ENCODE measurements around the gene MKKS. TPM values are rescaled to one million over a fixed set of nuclear protein-coding genes. Genes with fewer than 3 reads are reported as not detected.
A peak's percentile ranks its signal among the peaks of the same experiment; 100 is the strongest.

Gene MKKS
- polyA plus RNA-seq, 1 donor (not counting 4 experiments of a cell fraction or from before 2014, with no cell fraction given), result 24.8 TPM

GRCh38 chr20:10390709-10391108 is 43.3 kb downstream of the MKKS start:
- Histone ChIP-seq H3K4me1 (ENCODE audit: control insufficient read depth, extremely low read depth, insufficient read depth, low read length) (peaks cover 6% of the 10 kb centered on the region), H3K9me3 (ENCODE audit: control insufficient read depth, low read depth, low read length) (no peaks in the 10 kb centered on the region), H3K27me3 (ENCODE audit: control insufficient read depth, extremely low read depth, insufficient read depth, low read length) (no peaks in the 10 kb centered on the region), H3K9ac (ENCODE audit: control insufficient read depth, extremely low read depth, insufficient read depth, low read length) (no peak overlapping the region), H4K20me1 (ENCODE audit: control insufficient read depth, extremely low read depth, insufficient read depth, low read length) (no peaks in the 10 kb centered on the region), H3K9me1 (ENCODE audit: control insufficient read depth, extremely low read depth, insufficient read depth, low read length) (no peaks in the 10 kb centered on the region), H3K79me2 (ENCODE audit: control insufficient read depth, insufficient read depth, low read length) (no peaks in the 10 kb centered on the region), H3K27ac (ENCODE audit: control insufficient read depth, insufficient read depth, low read length) (no peak overlapping the region), H3K4me3 (ENCODE audit: control insufficient read depth in 2 of 3, extremely low read depth in 1 of 3, insufficient read depth in 2 of 3, low read depth in 1 of 3, low read length in 3 of 3) (no peak overlapping the region), H3K4me2 (ENCODE audit: control insufficient read depth, extremely low read depth, insufficient read depth, low read depth, low read length) (no peak overlapping the region), H2AFZ (ENCODE audit: control insufficient read depth, low read length) (no peak overlapping the region), H3K36me3 (ENCODE audit: control insufficient read depth in 2 of 2, extremely low read depth in 1 of 2, insufficient read depth in 2 of 2, low read length in 2 of 2) (no peaks in the 10 kb centered on the region)
- DNase-seq (ENCODE audit: low read depth, low spot score) (no peak), FAIRE-seq (no peak)
- dilution Hi-C loops (cut with MboI; ENCODE audit: extremely low pct_ligation_motif_present, low sequenced_read_pairs), result no loop called here
- TF ChIP-seq, protein P1, sequence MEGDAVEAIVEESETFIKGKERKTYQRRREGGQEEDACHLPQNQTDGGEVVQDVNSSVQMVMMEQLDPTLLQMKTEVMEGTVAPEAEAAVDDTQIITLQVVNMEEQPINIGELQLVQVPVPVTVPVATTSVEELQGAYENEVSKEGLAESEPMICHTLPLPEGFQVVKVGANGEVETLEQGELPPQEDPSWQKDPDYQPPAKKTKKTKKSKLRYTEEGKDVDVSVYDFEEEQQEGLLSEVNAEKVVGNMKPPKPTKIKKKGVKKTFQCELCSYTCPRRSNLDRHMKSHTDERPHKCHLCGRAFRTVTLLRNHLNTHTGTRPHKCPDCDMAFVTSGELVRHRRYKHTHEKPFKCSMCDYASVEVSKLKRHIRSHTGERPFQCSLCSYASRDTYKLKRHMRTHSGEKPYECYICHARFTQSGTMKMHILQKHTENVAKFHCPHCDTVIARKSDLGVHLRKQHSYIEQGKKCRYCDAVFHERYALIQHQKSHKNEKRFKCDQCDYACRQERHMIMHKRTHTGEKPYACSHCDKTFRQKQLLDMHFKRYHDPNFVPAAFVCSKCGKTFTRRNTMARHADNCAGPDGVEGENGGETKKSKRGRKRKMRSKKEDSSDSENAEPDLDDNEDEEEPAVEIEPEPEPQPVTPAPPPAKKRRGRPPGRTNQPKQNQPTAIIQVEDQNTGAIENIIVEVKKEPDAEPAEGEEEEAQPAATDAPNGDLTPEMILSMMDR (optimal IDR thresholded peaks at IDR 0.05 in 1 of 3, IDR thresholded peaks at IDR 0.05 in 1 of 3, conservative IDR thresholded peaks at IDR 0.05 in 1 of 3; ENCODE audit: extremely low read depth in 1 of 3, insufficient read depth in 2 of 3, low read length in 3 of 3), result no peak
- TF ChIP-seq EZH2 (IDR thresholded peaks at IDR 0.05; ENCODE audit: low read length), result no peak

DNA sequence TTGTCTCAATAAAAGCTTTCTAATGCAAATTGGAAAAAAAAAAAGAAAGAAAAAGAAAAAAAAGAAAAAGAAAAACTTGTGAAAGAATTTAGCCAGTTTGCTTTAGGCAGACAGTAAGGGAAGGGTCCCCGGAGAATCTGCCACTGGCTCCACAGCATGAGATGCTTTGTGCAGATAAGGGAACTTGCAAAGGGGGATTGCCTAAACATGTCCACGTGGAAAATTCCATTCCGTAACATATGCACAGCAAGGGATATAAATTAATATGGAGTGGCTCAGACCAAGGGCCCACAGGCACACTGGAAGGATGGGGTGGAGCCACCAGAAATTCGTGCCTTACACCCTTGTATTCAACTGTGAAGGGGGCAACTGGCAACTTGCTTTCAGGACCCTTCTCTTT is 45.4 kb downstream of the MKKS start:
- no peak for FAIRE-seq
- no peaks in the 10 kb centered on the region for H3K9me1 ChIP-seq (ENCODE audit: control insufficient read depth, extremely low read depth, insufficient read depth, low read length)
- no peaks in the 10 kb centered on the region for H4K20me1 ChIP-seq (ENCODE audit: control insufficient read depth, extremely low read depth, insufficient read depth, low read length)
- no peak overlapping the region for H3K27ac ChIP-seq (ENCODE audit: control insufficient read depth, insufficient read depth, low read length)
- peak overlapping the region; percentile 60 for H2AFZ ChIP-seq (ENCODE audit: control insufficient read depth, low read length)
- no peak for DNase-seq (ENCODE audit: low read depth, low spot score)
- no peaks in the 10 kb centered on the region for H3K9me3 ChIP-seq (ENCODE audit: control insufficient read depth, low read depth, low read length)
- dilution Hi-C loops (cut with MboI; ENCODE audit: extremely low pct_ligation_motif_present, low sequenced_read_pairs), result no loop called here
- H3K79me2 ChIP-seq (ENCODE audit: control insufficient read depth, insufficient read depth, low read length), result no peaks in the 10 kb centered on the region
- no peak overlapping the region for H3K9ac ChIP-seq (ENCODE audit: control insufficient read depth, extremely low read depth, insufficient read depth, low read length)
- no peaks in the 10 kb centered on the region for H3K27me3 ChIP-seq (ENCODE audit: control insufficient read depth, extremely low read depth, insufficient read depth, low read length)
- H3K4me3 ChIP-seq (ENCODE audit: control insufficient read depth in 2 of 3, extremely low read depth in 1 of 3, insufficient read depth in 2 of 3, low read depth in 1 of 3, low read length in 3 of 3), result no peak overlapping the region
- no peaks in the 10 kb centered on the region for H3K36me3 ChIP-seq (ENCODE audit: control insufficient read depth in 2 of 2, extremely low read depth in 1 of 2, insufficient read depth in 2 of 2, low read length in 2 of 2)
- TF ChIP-seq, protein P1 (optimal IDR thresholded peaks at IDR 0.05 in 1 of 3, IDR thresholded peaks at IDR 0.05 in 1 of 3, conservative IDR thresholded peaks at IDR 0.05 in 1 of 3; ENCODE audit: extremely low read depth in 1 of 3, insufficient read depth in 2 of 3, low read length in 3 of 3), result no peak
- no peak for TF ChIP-seq EZH2 (IDR thresholded peaks at IDR 0.05; ENCODE audit: low read length)
- peaks cover 6% of the 10 kb centered on the region for H3K4me1 ChIP-seq (ENCODE audit: control insufficient read depth, extremely low read depth, insufficient read depth, low read length)
- H3K4me2 ChIP-seq (ENCODE audit: control insufficient read depth, extremely low read depth, insufficient read depth, low read depth, low read length), result peak overlapping the region; percentile 37
